Neural cell (in vitro differentiated cells): Measurements from ENCODE around the gene VPS13D. TPM values are rescaled to one million over a fixed set of nuclear protein-coding genes. Genes with fewer than 3 reads are reported as not detected.

ENCODE experiments used
- H2AFZ ChIP-seq: fragments of 200-600, 300-800 bp; sonication (generic), shearing (Covaris generic); 2 replicates; pipeline ENCODE4 v1.6.0; 2014; ENCODE audit warnings: low read depth, mild to moderate bottlenecking, antibody characterized with exemption, low read length, moderate library complexity
- H3F3A ChIP-seq: fragments of 200-600 bp; shearing (Covaris generic); 2 replicates; pipeline ENCODE4 v1.6.1; 2016; ENCODE audit warnings: mild to moderate bottlenecking, moderate library complexity, mixed read lengths, antibody characterized with exemption, low read length; ENCODE audit not compliant: insufficient read depth, poor library complexity, severe bottlenecking
- H3K27ac ChIP-seq: fragments of 200-600, 300-800 bp; sonication (generic), shearing (Covaris generic); 2 replicates; pipeline ENCODE4 v1.5.1; 2014; ENCODE audit warnings: mild to moderate bottlenecking, low read length, moderate library complexity
- H3K27me3 ChIP-seq: fragments of 300-800, 200-600 bp; sonication (generic), shearing (Covaris generic); 2 replicates; pipeline ENCODE4 v1.6.0; 2014; ENCODE audit warnings: mild to moderate bottlenecking, low read depth, low read length, moderate library complexity; ENCODE audit not compliant: insufficient read depth
- H3K36me3 ChIP-seq: fragments of 300-800, 200-600 bp; sonication (generic), shearing (Covaris generic); 2 replicates; pipeline ENCODE4 v1.5.1; 2014; ENCODE audit warnings: mild to moderate bottlenecking, antibody characterized with exemption, low read length, moderate library complexity; ENCODE audit not compliant: insufficient read depth
- H3K4me2 ChIP-seq: fragments of 300-800, 200-600 bp; sonication (generic), shearing (Covaris generic); 2 replicates; pipeline ENCODE4 v1.6.0; 2014; ENCODE audit warnings: mild to moderate bottlenecking, low read length
- H3K4me3 ChIP-seq: fragments of 300-800, 200-600 bp; sonication (generic), shearing (Covaris generic); 2 replicates; pipeline ENCODE4 v1.5.1; 2014; ENCODE audit warnings: mild to moderate bottlenecking, low read length, moderate library complexity
- H3K79me2 ChIP-seq: fragments of 200-600 bp; shearing (Covaris generic); replicated peaks from 2 replicates; pipeline ENCODE4 v1.6.0; 2014; ENCODE audit warnings: mild to moderate bottlenecking, low read length, moderate library complexity; ENCODE audit not compliant: insufficient read depth
- H3K9ac ChIP-seq: fragments of 300-800, 200-600 bp; sonication (generic), shearing (Covaris generic); 2 replicates; pipeline ENCODE4 v1.6.1; 2016; ENCODE audit warnings: mild to moderate bottlenecking, low read length, mixed read lengths
- H3K9me2 ChIP-seq: fragments of 200-600 bp; shearing (Covaris generic); 2 replicates; pipeline ENCODE4 v1.6.1; 2016; ENCODE audit warnings: mild to moderate bottlenecking, low read length, mixed read lengths; ENCODE audit not compliant: insufficient read depth
- H3K9me3 ChIP-seq: fragments of 200-600, 300-800 bp; sonication (generic), shearing (Covaris generic); 2 replicates; pipeline ENCODE4 v1.6.1; 2016; ENCODE audit warnings: mild to moderate bottlenecking, mixed run types, low read length, moderate library complexity, mixed read lengths
- H4K20me1 ChIP-seq: fragments of 200-600 bp; shearing (Covaris generic); 2 replicates; pipeline ENCODE4 v1.6.1; 2016; ENCODE audit warnings: mild to moderate bottlenecking, mixed run types; ENCODE audit not compliant: insufficient read depth
- CTCF ChIP-seq: fragments of 450-650 bp; IDR thresholded peaks from 2 replicates; pipeline ENCODE4 v1.5.1; 2014; ENCODE audit warnings: antibody characterized with exemption, mild to moderate bottlenecking, moderate library complexity; ENCODE audit not compliant: poor library complexity, severe bottlenecking
- EP300 ChIP-seq: fragments of 450-650 bp; conservative IDR thresholded peaks from 2 replicates; pipeline ENCODE4 v1.6.1; 2014; ENCODE audit warnings: antibody characterized with exemption, mild to moderate bottlenecking, moderate library complexity; ENCODE audit not compliant: poor library complexity, severe bottlenecking
- EZH2 ChIP-seq: fragments of 200-600, 300-800 bp; shearing (Covaris generic), sonication (generic); IDR thresholded peaks from 2 replicates; pipeline ENCODE4 v1.6.1; 2014; ENCODE audit warnings: antibody characterized with exemption, low read length, borderline replicate concordance, mild to moderate bottlenecking; ENCODE audit not compliant: insufficient read depth, poor library complexity, severe bottlenecking
- MXI1 ChIP-seq: fragments of 450-650 bp; conservative IDR thresholded peaks from 2 replicates; pipeline ENCODE4 v1.6.1; 2014; ENCODE audit warnings: antibody characterized with exemption, mild to moderate bottlenecking; ENCODE audit not compliant: poor library complexity, severe bottlenecking
- POLR2AphosphoS5 ChIP-seq: IDR thresholded peaks from 2 replicates; pipeline ENCODE4 v1.6.1; 2012
- RAD21 ChIP-seq: fragments of 450-650 bp; conservative IDR thresholded peaks from 2 replicates; pipeline ENCODE4 v1.6.1; 2014; ENCODE audit warnings: antibody characterized with exemption, mild to moderate bottlenecking, moderate library complexity
- REST ChIP-seq: IDR thresholded peaks from 2 replicates; pipeline ENCODE4 v1.6.1; 2012; ENCODE audit warnings: borderline replicate concordance
- SMC3 ChIP-seq: fragments of 450-650 bp; conservative IDR thresholded peaks from 2 replicates; pipeline ENCODE4 v1.6.1; 2014; ENCODE audit warnings: antibody characterized with exemption, mild to moderate bottlenecking, moderate library complexity; ENCODE audit not compliant: poor library complexity
- TAF1 ChIP-seq: IDR thresholded peaks from 2 replicates; pipeline ENCODE4 v1.6.1; 2012; ENCODE audit warnings: low read depth
- polyA plus RNA-seq: library from polyadenylated mRNA; depleted of rRNA; stranded (reverse); fragments of >200 nt; gene quantifications from 2 replicates; pipeline ENCODE4 v1.2.3, GENCODE V29; 2014

VPS13D gene
- polyA plus RNA-seq, 1 donor from 2014 or later: 24.5 TPM

- Histone ChIP-seq H3K9ac (no peak overlapping the region), H3K79me2 (no peaks in the 10 kb centered on the region), H3K9me2 (no peaks in the 10 kb centered on the region), H2AFZ (no peak overlapping the region), H3F3A (no peaks in the 10 kb centered on the region), H3K27ac (no peak overlapping the region), H4K20me1 (no peaks in the 10 kb centered on the region), H3K4me2 (no peak overlapping the region), H3K9me3 (no peaks in the 10 kb centered on the region), H3K36me3 (peaks cover 10% of the 10 kb centered on the region), H3K27me3 (no peaks in the 10 kb centered on the region), H3K4me3 (no peak overlapping the region)
- TF ChIP-seq CTCF (no peak), SMC3 (no peak)
Measured at GRCh38 chr1:12341667-12342066, 111.8 kb downstream of the VPS13D start.

GRCh38 chr1:12342401-12343003 lies 112.7 kb downstream of the VPS13D start:
- Histone ChIP-seq H3K27me3 (no peaks in the 10 kb centered on the region), H3K4me3 (no peak overlapping the region), H3K9ac (no peak overlapping the region), H3K4me2 (no peak overlapping the region), H3K9me2 (no peaks in the 10 kb centered on the region), H2AFZ (no peak overlapping the region), H3K79me2 (no peaks in the 10 kb centered on the region), H3F3A (no peaks in the 10 kb centered on the region), H3K27ac (no peak overlapping the region), H3K36me3 (peaks cover 4% of the 10 kb centered on the region), H4K20me1 (no peaks in the 10 kb centered on the region), H3K9me3 (no peaks in the 10 kb centered on the region)
- TF ChIP-seq MXI1 (no peak), RAD21 (no peak), EP300 (no peak), POLR2AphosphoS5 (no peak), CTCF (no peak), TAF1 (no peak), SMC3 (no peak), REST (no peak), EZH2 (no peak)
